ENCODE results near the gene FANCD2.
"Not testable (repeated sequence)": the region's sequence is repeated elsewhere in the genome, so short reads cannot be mapped to it uniquely, and the experiment has no call there.

Gene FANCD2

DNA sequence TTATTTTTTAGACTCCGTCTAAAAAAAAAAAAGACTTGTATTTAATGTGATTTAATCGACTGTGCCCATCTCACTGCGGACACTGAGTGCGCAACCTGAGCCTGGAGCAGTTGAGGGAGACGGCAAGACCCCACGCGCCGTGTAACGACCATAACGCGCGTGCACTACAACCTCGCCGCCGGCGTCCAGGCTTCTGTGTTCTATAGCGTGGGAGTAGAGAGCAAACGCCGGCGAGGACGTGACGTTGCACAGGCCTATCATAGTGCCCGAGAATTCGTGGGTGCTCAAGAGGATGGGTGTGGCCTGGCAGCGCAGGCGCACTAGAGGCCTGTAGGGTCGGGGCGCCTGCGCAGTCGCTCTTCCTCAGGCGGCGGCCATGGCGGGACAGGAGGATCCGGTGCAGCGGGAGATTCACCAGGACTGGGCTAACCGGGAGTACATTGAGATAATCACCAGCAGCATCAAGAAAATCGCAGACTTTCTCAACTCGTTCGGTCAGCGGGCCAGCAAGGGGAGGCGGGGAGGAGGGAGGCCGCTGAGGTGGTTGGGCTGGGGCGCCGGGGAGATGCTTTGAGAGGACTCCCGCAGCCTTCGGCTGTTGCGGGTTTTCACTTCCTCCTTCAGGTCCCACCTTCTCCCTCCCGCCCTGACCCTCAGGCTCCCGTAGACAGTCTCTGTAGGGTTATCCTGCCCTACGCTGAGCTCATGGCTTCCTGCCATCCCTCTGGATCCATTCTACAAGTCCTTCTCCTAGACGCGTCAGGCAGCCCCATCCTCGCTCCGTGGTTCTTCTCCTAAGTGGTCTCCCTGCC is 89.3 kb downstream of the FANCD2 start, which contains the start of gene BRK1:
Gene BRK1 (plus strand): TSS at position 350 of the 812 bp plus-strand sequence. CDS start 27 bp downstream, at position 377.
- peak; percentile 85 to 88 for DNase-seq

DNA sequence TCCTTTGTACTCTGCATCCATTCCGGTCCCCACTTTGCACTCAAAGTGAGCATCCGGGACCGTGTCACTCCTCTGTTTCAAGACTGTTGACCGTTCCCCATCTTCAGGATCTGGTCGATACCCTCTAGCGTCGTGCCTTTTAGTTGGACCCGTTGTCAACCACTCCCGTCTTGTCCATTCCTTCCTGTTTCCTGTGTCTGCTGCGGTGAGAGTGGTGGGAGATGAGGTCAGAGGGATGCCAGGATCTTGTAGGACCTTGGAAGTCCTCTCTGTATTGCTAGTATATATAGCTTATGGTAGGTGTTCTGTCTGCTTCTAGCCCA is 89.9 kb downstream of the FANCD2 start:
- no peak for DNase-seq

DNA sequence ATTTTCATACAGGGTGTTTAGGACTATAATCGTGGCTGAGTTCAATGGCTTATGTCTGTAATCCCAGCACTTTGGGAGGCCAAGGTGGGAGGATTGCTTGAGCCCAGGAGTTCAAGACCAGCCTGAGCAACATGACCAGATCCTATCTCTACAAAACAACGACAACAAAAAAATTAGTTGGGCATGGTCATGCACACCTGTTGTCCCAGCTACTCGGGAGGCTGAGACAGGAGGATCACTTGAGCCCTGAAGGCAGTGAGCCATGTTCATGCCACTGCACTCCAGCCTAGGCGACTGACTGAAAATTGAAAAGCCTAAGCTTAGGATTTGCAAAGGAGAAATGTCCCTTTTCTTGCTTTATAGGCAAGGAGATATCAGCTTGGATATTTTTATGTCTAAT is 90.7 kb downstream of the FANCD2 start:
- DNase-seq = no peak

DNA sequence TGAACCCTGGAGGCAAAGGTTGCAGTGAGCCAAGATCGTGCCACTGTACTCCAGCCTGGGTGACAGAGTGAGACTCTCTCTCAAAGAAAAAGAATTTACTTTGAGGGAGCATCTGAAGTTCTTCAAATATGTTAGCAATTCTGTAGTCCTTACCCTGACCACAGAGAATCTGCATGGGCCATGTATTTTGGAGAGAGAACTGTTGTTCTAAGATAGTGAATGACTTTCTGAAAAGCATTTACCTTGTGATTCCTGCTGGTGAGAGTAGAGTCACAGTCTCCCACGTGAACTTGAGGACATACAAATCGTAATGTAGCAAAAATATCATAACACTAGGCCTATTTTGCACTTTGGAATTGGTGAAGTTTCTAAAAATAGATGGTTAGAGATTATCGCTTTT is 93.1 kb downstream of the FANCD2 start:
- no peak for DNase-seq

DNA sequence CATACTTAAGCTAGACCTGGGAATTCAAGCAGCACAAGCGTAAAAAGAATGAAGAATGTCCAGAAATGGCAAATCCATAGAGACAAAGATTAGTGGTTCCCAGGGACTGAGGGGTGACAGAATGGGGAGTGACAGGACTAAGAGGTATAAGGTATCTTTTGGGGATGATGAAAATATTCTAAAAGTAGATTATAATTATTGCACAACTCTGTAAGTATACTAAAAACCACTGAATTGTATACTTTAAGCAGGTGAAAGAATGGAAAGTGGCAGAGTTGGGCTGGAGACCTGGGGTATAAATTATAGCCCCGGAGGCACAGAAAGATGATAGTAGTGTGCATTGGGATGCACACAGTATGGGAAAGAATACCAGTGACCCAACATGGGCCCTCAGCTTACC is 94.8 kb downstream of the FANCD2 start:
- no peak for DNase-seq

DNA sequence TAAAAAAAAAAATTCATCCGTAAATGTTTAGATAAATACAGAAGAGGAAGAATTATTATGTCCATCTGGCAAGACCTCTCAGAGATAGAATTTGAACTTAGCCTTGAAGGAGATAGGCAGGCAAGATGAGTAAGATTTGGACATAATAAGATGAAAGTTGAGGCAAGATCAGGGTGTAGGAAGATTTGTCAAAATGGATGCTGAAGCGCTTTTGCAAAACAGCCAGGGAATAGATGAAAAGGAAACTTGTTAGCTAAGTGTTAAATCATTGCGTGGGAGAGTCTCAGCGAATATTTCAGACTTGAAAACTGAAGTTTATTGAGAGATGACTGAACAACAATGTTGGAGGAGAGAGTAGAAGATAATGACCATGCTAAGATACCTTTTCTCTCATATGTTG is 96.5 kb downstream of the FANCD2 start:
- DNase-seq = no peak

DNA sequence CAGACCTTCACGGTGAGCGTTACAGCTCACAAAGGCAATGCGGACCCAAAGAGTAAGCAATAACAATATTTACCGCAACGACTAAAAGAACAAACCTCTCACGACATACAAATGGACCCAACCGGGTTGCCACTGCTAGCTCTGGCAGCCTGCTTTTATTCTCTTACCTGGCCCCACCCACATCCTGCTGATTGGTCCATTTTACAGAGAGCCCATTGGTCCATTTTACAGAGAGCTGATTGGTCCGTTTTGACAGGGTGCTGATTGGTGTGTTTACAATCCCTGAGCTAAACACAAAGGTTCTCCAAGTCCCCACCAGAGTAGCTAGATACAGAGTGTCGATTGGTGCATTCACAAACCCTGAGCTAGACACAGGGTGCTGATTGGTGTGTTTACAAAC is 109.6 kb downstream of the FANCD2 start:
- not testable (repeated sequence) for DNase-seq

DNA sequence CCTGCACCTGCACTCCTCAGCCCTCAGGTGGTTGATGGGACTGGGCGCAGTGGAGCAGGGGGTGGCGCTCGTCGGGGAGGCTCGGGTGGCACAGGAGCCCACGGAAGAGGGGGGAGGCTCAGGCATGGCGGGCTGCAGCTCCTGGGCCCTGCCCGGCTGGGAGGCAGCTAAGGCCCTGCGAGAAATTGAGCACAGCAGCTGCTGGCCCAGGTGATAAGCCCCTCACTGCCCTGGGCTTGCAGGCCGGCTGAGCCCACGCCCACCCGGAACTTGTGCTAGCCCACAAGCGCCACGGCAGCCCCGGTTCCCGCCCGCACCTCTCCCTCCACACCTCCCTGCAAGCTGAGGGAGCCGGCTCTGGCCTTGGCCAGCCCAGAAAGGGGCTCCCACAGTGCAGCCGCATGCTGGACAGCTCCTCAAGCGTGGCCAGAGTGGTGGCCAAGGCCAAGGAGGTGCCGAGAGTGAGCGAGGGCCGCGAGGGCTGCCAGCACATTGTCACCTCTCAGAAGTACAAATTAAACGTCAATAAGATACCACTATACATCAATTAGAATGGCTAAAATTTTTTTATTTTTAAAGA is 110.3 kb downstream of the FANCD2 start:
- DNase-seq = no peak

DNA sequence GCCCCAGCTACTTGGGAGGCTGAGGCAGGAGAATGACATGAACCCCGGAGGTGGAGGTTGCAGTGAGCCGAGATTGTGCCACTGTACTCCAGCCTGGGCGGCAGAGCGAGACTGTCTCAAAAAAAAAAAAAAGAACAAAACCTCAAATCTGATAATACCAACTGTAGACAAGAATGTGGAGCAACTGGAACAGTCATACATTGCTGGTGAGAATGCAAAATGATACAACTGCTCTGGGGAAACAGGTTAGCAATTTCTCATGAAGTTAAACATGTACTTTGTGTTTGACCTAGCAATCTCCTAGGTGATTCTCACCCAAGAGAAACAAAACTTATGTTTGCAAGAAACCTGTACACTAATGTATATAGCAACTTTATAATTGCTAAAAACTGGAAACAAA is 110.9 kb downstream of the FANCD2 start:
- no peak for DNase-seq

DNA sequence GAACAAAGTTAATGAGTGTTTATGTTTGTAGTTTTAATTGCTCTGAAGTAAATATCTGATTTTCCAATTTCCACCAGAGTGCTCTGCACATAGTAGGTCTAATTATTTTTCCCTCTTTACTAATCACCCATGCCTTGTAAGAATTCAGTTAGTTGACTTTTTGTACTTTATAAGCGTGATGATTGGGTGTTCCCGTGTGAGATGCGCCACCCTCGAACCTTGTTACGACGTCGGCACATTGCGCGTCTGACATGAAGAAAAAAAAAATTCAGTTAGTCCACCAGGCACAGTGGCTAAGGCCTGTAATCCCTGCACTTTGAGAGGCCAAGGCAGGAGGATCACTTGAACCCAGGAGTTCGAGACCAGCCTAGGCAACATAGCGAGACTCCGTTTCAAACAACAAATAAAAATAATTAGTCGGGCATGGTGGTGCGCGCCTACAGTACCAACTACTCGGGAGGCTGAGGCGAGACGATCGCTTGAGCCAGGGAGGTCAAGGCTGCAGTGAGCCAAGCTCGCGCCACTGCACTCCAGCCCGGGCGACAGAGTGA is 114.8 kb downstream of the FANCD2 start:
- no peak for DNase-seq

DNA sequence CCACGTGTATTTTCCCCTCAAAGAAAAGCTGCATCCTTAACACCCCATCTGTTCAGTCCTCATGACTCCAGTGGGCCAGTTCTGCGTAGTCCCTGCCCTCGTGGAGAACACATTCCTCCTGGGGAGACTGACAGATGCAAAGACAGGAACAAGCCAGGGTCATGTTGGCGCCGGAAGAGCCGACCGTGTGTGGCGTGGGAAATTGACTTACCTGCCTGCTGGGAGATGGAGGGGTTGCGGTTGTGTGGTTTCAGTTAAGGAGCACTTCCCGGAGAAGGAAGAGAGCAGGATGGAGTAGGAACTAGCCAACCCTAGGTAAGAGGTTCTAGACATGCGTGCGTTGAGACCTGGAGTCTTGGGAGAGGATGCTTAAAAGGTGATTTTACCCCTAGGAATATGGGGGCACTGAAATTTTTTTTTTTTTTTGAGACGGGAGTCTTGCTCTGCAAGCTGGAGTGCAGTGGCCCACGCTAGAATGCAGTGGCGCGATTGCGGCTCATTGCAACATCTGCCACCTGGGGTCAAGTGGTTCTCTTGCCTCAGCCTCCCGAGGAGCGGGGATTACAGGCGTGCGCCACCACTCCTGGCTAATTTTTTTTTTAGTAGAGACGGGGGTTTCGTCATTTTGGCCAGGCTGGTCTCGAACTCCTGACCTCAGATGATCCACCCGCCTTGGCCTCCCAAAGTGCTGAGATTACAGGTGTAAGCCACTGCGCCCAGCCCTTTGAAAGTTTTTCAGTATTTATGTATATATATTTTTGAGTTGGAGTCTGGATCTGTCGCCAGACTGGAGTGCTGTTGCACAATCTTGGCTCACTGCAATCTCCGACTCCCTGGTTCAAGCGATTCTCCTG is 116.7 kb downstream of the FANCD2 start:
- no peak for DNase-seq

DNA sequence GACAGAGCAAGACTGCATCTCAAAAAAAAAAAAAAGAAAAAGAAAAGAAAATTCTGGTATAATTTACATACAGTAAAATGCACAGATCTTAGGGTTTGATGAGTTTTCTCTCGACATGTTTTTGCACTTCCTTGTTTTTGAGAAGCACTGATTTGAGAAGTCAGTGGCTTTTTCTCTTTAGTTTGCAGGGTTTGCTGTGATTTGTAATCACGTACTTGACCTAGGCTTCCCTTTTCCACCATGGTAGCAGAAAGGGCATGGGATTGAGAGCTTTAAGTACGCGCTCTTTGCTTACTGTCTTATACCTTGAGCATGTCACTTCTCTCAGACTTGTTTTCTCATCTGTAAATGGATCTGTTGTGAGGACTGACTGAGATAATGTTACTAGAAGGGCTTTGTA is 119.4 kb downstream of the FANCD2 start:
- DNase-seq = no peak

DNA sequence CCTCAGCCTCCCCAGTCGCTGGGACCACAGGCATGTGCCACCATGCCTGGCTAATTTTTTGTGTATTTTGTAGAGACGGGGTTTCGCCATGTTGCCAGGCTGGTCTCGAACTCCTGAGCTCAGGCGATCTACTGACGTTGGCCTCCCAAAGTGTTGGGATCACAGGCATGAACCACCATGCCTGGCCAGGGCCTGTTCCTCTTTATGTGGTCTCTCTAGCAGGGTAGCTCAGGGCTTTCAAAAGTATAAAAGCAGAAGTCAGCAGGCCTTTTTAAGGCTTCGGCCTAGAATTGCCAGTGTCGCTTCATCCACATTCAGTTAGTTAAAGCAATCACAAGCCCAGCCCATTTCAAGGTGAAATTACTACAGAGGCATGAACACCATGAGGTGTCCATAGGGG is 123.0 kb downstream of the FANCD2 start:
- DNase-seq = no peak

DNA sequence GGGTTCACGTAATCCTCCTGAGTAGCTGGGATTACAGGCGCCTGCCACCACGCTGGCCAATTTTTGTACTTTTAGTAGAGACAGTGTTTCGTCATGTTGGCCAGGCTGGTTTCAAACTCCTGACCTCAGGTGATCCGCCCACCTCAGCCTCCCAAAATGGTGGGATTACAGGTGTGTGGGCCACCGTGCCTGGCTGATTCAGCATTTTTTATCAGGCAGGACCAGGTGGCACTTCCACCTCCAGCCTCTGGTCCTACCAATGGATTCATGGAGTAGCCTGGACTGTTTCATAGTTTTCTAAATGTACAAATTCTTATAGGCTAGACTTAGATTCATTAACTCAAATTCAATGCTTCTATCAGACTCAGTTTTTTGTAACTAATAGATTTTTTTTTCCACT is 124.8 kb downstream of the FANCD2 start:
- DNase-seq = no peak

Data from NCI-H1930 (cell line).